OCI-LY7 (cell line): Measurements from ENCODE around the gene FNDC3B. TPM values are rescaled to one million over a fixed set of nuclear protein-coding genes. Genes with fewer than 3 reads are reported as not detected.

Experiments used
- BruUV-seq: library from RNA; stranded (reverse); fragments of 400-500 nt; replicated peaks from 2 replicates; lab custom pipeline; 2021; lab: Mats Ljungman, UMichigan
- CTCF ChIA-PET: fragments of 300-600 bp; sonication (Branson Sonifier 250); formaldehyde crosslinking; loops from one replicate; lab custom pipeline; 2022; ENCODE audit warnings: antibody characterized with exemption; ENCODE audit not compliant: unreplicated experiment; lab: Charles Lee
- POLR2A ChIA-PET: fragments of 300-600 bp; sonication (Branson Sonifier 250); formaldehyde crosslinking; loops from one replicate; lab custom pipeline; 2022; ENCODE audit warnings: antibody characterized with exemption; lab: Charles Lee
- DNase-seq: peaks from one replicate; pipeline ENCODE4 v3.0.0-alpha.2; 2015; ENCODE audit warnings: low spot score
- H2AFZ ChIP-seq: fragments of 200-600 bp; sonication (generic), shearing (Covaris generic); 2 replicates; pipeline ENCODE4 v1.6.1; 2014; ENCODE audit warnings: mild to moderate bottlenecking, antibody characterized with exemption, low read length, moderate library complexity
- H3K27ac ChIP-seq: fragments of 200-600 bp; sonication (generic); 2 replicates; pipeline ENCODE4 v1.5.1; 2014; ENCODE audit warnings: mixed run types, low read depth, mild to moderate bottlenecking, moderate library complexity, low read length, inconsistent platforms; ENCODE audit not compliant: poor library complexity, severe bottlenecking
- H3K36me3 ChIP-seq: fragments of 200-600 bp; sonication (generic); 2 replicates; pipeline ENCODE4 v1.6.1; 2014; ENCODE audit warnings: mild to moderate bottlenecking, antibody characterized with exemption, low read length, moderate library complexity, mixed read lengths; ENCODE audit not compliant: insufficient read depth
- H3K4me1 ChIP-seq: fragments of 200-600 bp; sonication (generic); 2 replicates; pipeline ENCODE4 v1.5.1; 2014; ENCODE audit warnings: mild to moderate bottlenecking, low read length; ENCODE audit not compliant: insufficient read depth, poor library complexity, severe bottlenecking
- H3K4me2 ChIP-seq: fragments of 200-600 bp; sonication (generic); 2 replicates; pipeline ENCODE4 v1.6.1; 2014; ENCODE audit warnings: mild to moderate bottlenecking, low read length
- H3K4me3 ChIP-seq: fragments of 200-600 bp; sonication (generic); 2 replicates; pipeline ENCODE4 v1.5.1; 2014; ENCODE audit warnings: mild to moderate bottlenecking, low read depth, low read length; ENCODE audit not compliant: poor library complexity, severe bottlenecking
- H3K79me2 ChIP-seq: fragments of 200-600 bp; sonication (generic); 2 replicates; pipeline ENCODE4 v1.6.1; 2016; ENCODE audit warnings: low read depth, mild to moderate bottlenecking, low read length, moderate library complexity, mixed read lengths; ENCODE audit not compliant: insufficient read depth
- H3K9me2 ChIP-seq: fragments of 200-600 bp; sonication (generic); 2 replicates; pipeline ENCODE4 v1.6.1; 2016; ENCODE audit warnings: mild to moderate bottlenecking, low read length, mixed read lengths; ENCODE audit not compliant: insufficient read depth
- H3K9me3 ChIP-seq: fragments of 200-600 bp; sonication (generic); 2 replicates; pipeline ENCODE4 v1.6.1; 2014; ENCODE audit warnings: mild to moderate bottlenecking, mixed run types, low read length, mixed read lengths
- H4K20me1 ChIP-seq: fragments of 200-600 bp; sonication (generic); 2 replicates; pipeline ENCODE4 v1.6.1; 2014; ENCODE audit warnings: mild to moderate bottlenecking, antibody characterized with exemption, low read length, moderate library complexity, mixed read lengths; ENCODE audit not compliant: insufficient read depth
- CTCF ChIP-seq: fragments of 200-600 bp; sonication (generic); conservative IDR thresholded peaks from 2 replicates; pipeline ENCODE4 v1.5.1; 2014; ENCODE audit warnings: mild to moderate bottlenecking, antibody characterized with exemption, low read length, moderate library complexity, mixed read lengths
- EZH2phosphoT487 ChIP-seq: fragments of 200-600 bp; sonication (generic); IDR thresholded peaks from 2 replicates; pipeline ENCODE4 v1.6.1; 2018; ENCODE audit warnings: low read depth, borderline replicate concordance, mild to moderate bottlenecking, mixed run types, antibody characterized with exemption, low read length, moderate library complexity, mixed read lengths
- intact Hi-C: fragments of 100-400 bp; cut with micrococcal nuclease; formaldehyde crosslinking; loops from one replicate; pipeline ENCODE4 v1.10.0; 2022; ENCODE audit not compliant: unreplicated experiment
- total RNA-seq, 2 experiments: library from RNA; depleted of rRNA in 1 of 2; stranded (reverse); fragments of >200 nt in 1 of 2; shearing (Covaris generic) in 1 of 2; gene quantifications; 2 replicates each; pipeline ENCODE4 v1.2.3, GENCODE V29; 2014 to 2022

Gene FNDC3B
- total RNA-seq, 2 experiments from 2014 or later: 23.3 to 28.5 TPM

- no peak overlapping the region for H3K4me3 ChIP-seq
- POLR2A ChIA-PET: interaction anchor here (1.2 kb wide), 1 partner anchor 29 kb away, joined by 7 read pairs; no protein-coding TSS in a partner anchor
- no peak overlapping the region for H2AFZ ChIP-seq
- intact Hi-C loops: no loop called here
- no peak for DNase-seq
- H3K79me2 ChIP-seq: no peaks in the 10 kb centered on the region
- BruUV-seq: no TSS peak
- no peaks in the 10 kb centered on the region for H4K20me1 ChIP-seq
- TF ChIP-seq CTCF: no peak
- TF ChIP-seq EZH2phosphoT487: no peak
- H3K4me1 ChIP-seq: no peaks in the 10 kb centered on the region
- no peaks in the 10 kb centered on the region for H3K9me3 ChIP-seq
- no peak overlapping the region for H3K27ac ChIP-seq
- no peaks in the 10 kb centered on the region for H3K9me2 ChIP-seq
- H3K4me2 ChIP-seq: no peak overlapping the region
- H3K36me3 ChIP-seq: no peaks in the 10 kb centered on the region
- CTCF ChIA-PET: no interaction called here
Measured at GRCh38 chr3:172076212-172076611, 36.8 kb downstream of the FNDC3B start.

GRCh38 chr3:172077197-172077757, 37.9 kb downstream of the FNDC3B start:
- ChIA-PET CTCF (no interaction called here), POLR2A (interaction anchor here (0.6 to 1.2 kb wide), 2 partner anchors 9 to 28 kb away, joined by 3 to 7 read pairs; no protein-coding TSS in a partner anchor)
- DNase-seq: no peak
- no peaks in the 10 kb centered on the region for H3K79me2 ChIP-seq
- no peak for TF ChIP-seq EZH2phosphoT487
- no peak for TF ChIP-seq CTCF
- intact Hi-C loops: no loop called here
- BruUV-seq: no TSS peak
- no peak overlapping the region for H2AFZ ChIP-seq
- H3K4me1 ChIP-seq: no peaks in the 10 kb centered on the region
- no peak overlapping the region for H3K4me2 ChIP-seq
- H3K4me3 ChIP-seq: no peak overlapping the region
- H3K27ac ChIP-seq: no peak overlapping the region
- H4K20me1 ChIP-seq: no peaks in the 10 kb centered on the region
- no peaks in the 10 kb centered on the region for H3K9me2 ChIP-seq
- no peaks in the 10 kb centered on the region for H3K36me3 ChIP-seq
- H3K9me3 ChIP-seq: no peaks in the 10 kb centered on the region

- DNase-seq: no peak
- H4K20me1 ChIP-seq: no peaks in the 10 kb centered on the region
- no peak overlapping the region for H3K4me3 ChIP-seq
- no peak overlapping the region for H3K27ac ChIP-seq
- H3K4me1 ChIP-seq: no peaks in the 10 kb centered on the region
- H3K36me3 ChIP-seq: no peaks in the 10 kb centered on the region
- intact Hi-C loops: no loop called here
- H2AFZ ChIP-seq: no peak overlapping the region
- H3K4me2 ChIP-seq: no peak overlapping the region
- ChIA-PET POLR2A (interaction anchor here (0.8 to 1.1 kb wide), 2 partner anchors 10 to 61 kb away, joined by 3 to 5 read pairs; no protein-coding TSS in a partner anchor), CTCF (interaction anchor here (0.9 kb wide), 1 partner anchor 13 kb away, joined by 4 read pairs; no protein-coding TSS in a partner anchor)
- TF ChIP-seq CTCF (no peak), EZH2phosphoT487 (no peak)
- no peaks in the 10 kb centered on the region for H3K9me2 ChIP-seq
- no peaks in the 10 kb centered on the region for H3K79me2 ChIP-seq
- BruUV-seq: no TSS peak
- no peaks in the 10 kb centered on the region for H3K9me3 ChIP-seq
Measured at GRCh38 chr3:172078244-172078643, 38.9 kb downstream of the FNDC3B start.
